GM12874 (cell line): ENCODE measurements around the gene RBM20.

Experiments
- CTCF ChIP-seq: IDR thresholded peaks from 2 replicates; pipeline ENCODE4 v1.5.1; 2011; ENCODE audit warnings: low read depth, mild to moderate bottlenecking, control low read depth, low read length, moderate library complexity; ENCODE audit not compliant: insufficient read depth

RBM20 gene

DNA sequence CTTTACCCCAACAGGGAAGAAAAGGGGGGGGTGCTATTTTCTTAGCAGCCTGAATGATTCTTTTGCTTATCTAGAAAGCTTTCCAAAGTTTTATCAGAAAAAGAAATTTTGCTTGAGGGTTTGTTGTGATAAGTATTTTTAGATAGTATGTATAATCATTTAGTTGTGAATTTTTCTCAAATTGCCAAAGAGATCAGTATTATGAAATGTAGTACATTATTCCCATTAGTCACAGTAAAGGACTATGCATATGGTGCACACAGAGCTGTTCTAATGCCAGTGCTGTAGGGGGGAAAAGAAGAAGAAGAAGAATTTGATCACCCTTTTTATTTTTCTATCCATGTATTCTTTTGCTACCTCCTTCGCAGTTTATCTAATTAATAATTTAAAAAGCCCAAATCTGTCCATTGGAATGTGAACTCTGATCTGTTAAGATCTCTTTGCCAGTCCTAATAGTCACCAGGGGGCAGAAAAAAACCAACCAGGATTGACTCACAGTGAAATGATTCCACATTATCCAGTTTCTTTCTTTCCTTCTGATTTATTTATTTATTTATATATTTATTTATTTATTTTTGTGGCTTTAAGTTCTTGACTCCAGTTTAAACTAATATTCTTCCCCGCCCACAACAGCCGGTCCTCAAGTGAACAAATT is 4.7 kb downstream of the RBM20 start:
- no peak for TF ChIP-seq CTCF

GRCh38 chr10:110649347-110650264 is 5.5 kb downstream of the RBM20 start:
- no peak for TF ChIP-seq CTCF

- no peak for TF ChIP-seq CTCF
Measured at GRCh38 chr10:110650265-110650668, 6.1 kb downstream of the RBM20 start.

DNA sequence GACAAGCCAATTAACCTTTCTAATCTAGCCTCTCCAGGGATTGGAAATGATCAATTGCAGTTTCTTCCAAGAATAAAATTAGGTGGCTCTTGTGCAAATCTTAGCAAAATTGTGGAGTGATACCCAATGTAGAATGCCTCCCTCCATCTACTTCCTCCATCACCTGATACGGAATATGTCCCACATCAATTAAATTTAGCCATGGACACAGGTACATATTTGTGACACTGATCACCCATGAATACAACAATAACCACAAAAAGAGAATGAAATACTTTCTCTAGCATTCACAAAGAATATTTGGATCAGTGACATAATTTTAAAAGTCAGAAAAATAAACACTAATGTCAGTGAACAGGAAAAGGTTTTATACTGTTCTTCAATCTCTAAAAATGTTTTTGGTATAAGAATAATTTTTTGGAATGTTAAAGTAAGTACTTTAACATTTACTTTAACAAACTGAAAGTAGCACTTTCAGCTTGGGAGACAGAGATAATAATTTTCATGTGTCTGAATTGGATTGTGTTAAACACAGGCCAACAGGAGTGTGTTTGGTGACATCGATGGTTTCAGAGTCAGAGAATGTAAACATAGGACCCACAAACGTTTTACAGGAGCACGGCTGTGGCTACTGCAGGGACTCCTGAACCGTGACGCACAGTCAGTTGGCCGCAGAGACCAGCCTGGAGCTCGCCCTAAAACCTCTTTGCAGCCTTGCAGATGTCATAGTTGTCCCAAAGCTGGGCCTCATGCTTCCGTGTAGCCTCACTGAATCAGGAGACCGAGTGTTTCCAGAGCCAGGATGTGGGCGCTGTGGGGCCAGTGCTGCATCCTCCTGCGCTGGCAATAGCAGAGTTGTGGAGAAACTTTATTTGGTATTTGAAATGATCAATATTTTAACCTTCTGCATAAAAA is 7.2 kb downstream of the RBM20 start:
- TF ChIP-seq CTCF: no peak

GRCh38 chr10:110652475-110653118 is 8.5 kb downstream of the RBM20 start:
- TF ChIP-seq CTCF: no peak

GRCh38 chr10:110655320-110655719 is 11.2 kb downstream of the RBM20 start:
- no peak for TF ChIP-seq CTCF
